HCT116 (cell line): ENCODE measurements around the gene MIGA1. TPM values are rescaled to one million over a fixed set of nuclear protein-coding genes. Genes with fewer than 3 reads are reported as not detected.

Experiments
- ATAC-seq: fragments of 200-7000 bp; cut with Tn5 transposase; 2 replicates; pipeline ENCODE4 v1.9.1; 2020; ENCODE audit warnings: mild to moderate bottlenecking, moderate library complexity
- BruUV-seq: library from RNA; stranded (reverse); fragments of 400-500 nt; replicated peaks from 2 replicates; lab custom pipeline; 2021; lab: Mats Ljungman, UMichigan
- CTCF ChIA-PET: fragments of 300-600 bp; sonication (Branson Sonifier 250); formaldehyde crosslinking; loops from one replicate; lab custom pipeline; 2021; ENCODE audit warnings: antibody characterized with exemption; lab: Charles Lee
- POLR2A ChIA-PET: fragments of 300-600, 350-600 bp; sonication (Branson Sonifier 250); formaldehyde crosslinking; loops from one replicate; lab custom pipeline; 2021; ENCODE audit warnings: antibody characterized with exemption; lab: Charles Lee
- RAD21 ChIA-PET, 2 experiments: fragments of 300-600 bp; sonication (Branson Sonifier 250); formaldehyde crosslinking; loops; one replicate each; lab custom pipeline; 2023; ENCODE audit warnings: low total read pairs in 2 of 2; ENCODE audit not compliant: uncharacterized antibody in 2 of 2, unreplicated experiment in 2 of 2, low non-redundant PET in 1 of 2; lab: Charles Lee
- DNase-seq: peaks from one replicate; pipeline ENCODE4 v3.0.0-alpha.2; 2010; ENCODE audit warnings: low read depth, low spot score
- H2AFZ ChIP-seq: fragments of 200-600 bp; shearing (Covaris generic), sonication (generic); 2 replicates; pipeline ENCODE4 v1.6.1; 2017; ENCODE audit warnings: low read depth, mixed run types, mixed read lengths, antibody characterized with exemption, low read length; ENCODE audit not compliant: poor library complexity, severe bottlenecking
- H3K27ac ChIP-seq: 2 replicates; pipeline ENCODE4 v1.5.1; 2012; ENCODE audit warnings: low read depth, low read length
- H3K27me3 ChIP-seq: fragments of 200-600 bp; sonication (generic); 2 replicates; pipeline ENCODE4 v1.6.1; 2016; ENCODE audit warnings: mixed run types, low read length, mixed read lengths; ENCODE audit not compliant: insufficient read depth
- H3K36me3 ChIP-seq, 2 experiments: fragments of 200-500 bp in 1 of 2; fragments of 200-600 bp in 1 of 2; sonication (Bioruptor generic) in 1 of 2; sonication (generic) in 1 of 2; 2 replicates each; pipeline versions ENCODE4 v1.5.1 to v1.6.1; 2014 to 2016; ENCODE audit warnings: low read length in 2 of 2, inconsistent platforms in 1 of 2, mixed read lengths in 1 of 2, mixed run types in 1 of 2; ENCODE audit not compliant: insufficient read depth in 2 of 2, control insufficient read depth in 1 of 2
- H3K4me1 ChIP-seq, 2 experiments: fragments of 200-600 bp in 1 of 2; sonication (generic) in 1 of 2; 2 replicates each; pipeline versions ENCODE4 v1.5.1 to v1.6.1; 2012 to 2017; ENCODE audit warnings: low read length in 2 of 2, inconsistent platforms in 1 of 2, mild to moderate bottlenecking in 1 of 2, mixed read lengths in 1 of 2, mixed run types in 1 of 2, moderate library complexity in 1 of 2; ENCODE audit not compliant: insufficient read depth in 2 of 2, control insufficient read depth in 1 of 2
- H3K4me2 ChIP-seq: fragments of 200-600 bp; sonication (generic); 2 replicates; pipeline ENCODE4 v1.6.1; 2017; ENCODE audit warnings: mixed run types, low read length, mixed read lengths
- H3K4me3 ChIP-seq, 2 experiments: fragments of 200-600 bp in 1 of 2; sonication (generic) in 1 of 2; replicated peaks in 1 of 2; 2 replicates each; pipeline ENCODE4 v1.5.1; 2011 to 2016; ENCODE audit warnings: low read length in 2 of 2, control low read depth in 1 of 2, low read depth in 1 of 2, mild to moderate bottlenecking in 1 of 2, mixed read lengths in 1 of 2, mixed run types in 1 of 2
- H3K79me2 ChIP-seq: fragments of 200-600 bp; sonication (generic); 2 replicates; pipeline ENCODE4 v1.6.1; 2017; ENCODE audit warnings: mild to moderate bottlenecking, mixed run types, low read length, moderate library complexity, mixed read lengths; ENCODE audit not compliant: insufficient read depth
- H3K9ac ChIP-seq: fragments of 200-600 bp; sonication (generic); 2 replicates; pipeline ENCODE4 v1.6.1; 2016; ENCODE audit warnings: low read length, mixed read lengths
- H3K9me2 ChIP-seq: fragments of 200-600 bp; sonication (generic), shearing (Covaris generic); 2 replicates; pipeline ENCODE4 v1.6.1; 2017; ENCODE audit warnings: mixed run types, mild to moderate bottlenecking, moderate library complexity; ENCODE audit not compliant: insufficient read depth
- H3K9me3 ChIP-seq, 2 experiments: fragments of 200-500 bp in 1 of 2; fragments of 200-600 bp in 1 of 2; sonication (Bioruptor generic) in 1 of 2; sonication (generic) in 1 of 2; 2 replicates each; pipeline ENCODE4 v1.6.1; 2014 to 2017; ENCODE audit warnings: low read length in 2 of 2, mixed read lengths in 2 of 2, inconsistent platforms in 1 of 2, low read depth in 1 of 2, mild to moderate bottlenecking in 1 of 2, mixed run types in 1 of 2, moderate library complexity in 1 of 2; ENCODE audit not compliant: control insufficient read depth in 1 of 2, insufficient read depth in 1 of 2
- H4K20me1 ChIP-seq: fragments of 200-600 bp; sonication (generic), shearing (Covaris generic); 2 replicates; pipeline ENCODE4 v1.6.1; 2017; ENCODE audit warnings: mixed run types, mild to moderate bottlenecking, moderate library complexity; ENCODE audit not compliant: insufficient read depth
- ATF3 ChIP-seq: IDR thresholded peaks from 2 replicates; pipeline ENCODE4 v1.6.1; 2012
- CBX3 ChIP-seq: IDR thresholded peaks from 2 replicates; pipeline ENCODE4 v1.6.1; 2012; ENCODE audit warnings: low read depth
- CTCF ChIP-seq, 3 experiments: fragments of 200-600 bp in 1 of 3; sonication (generic) in 1 of 3; IDR thresholded peaks in 2 of 3; conservative IDR thresholded peaks in 1 of 3; 2 replicates each; pipeline ENCODE4 v1.5.1; 2012 to 2017; ENCODE audit warnings: low read depth in 2 of 3, low read length in 2 of 3, antibody characterized with exemption in 1 of 3, borderline replicate concordance in 1 of 3, control low read depth in 1 of 3, mild to moderate bottlenecking in 1 of 3, mixed read lengths in 1 of 3, mixed run types in 1 of 3, moderate library complexity in 1 of 3; ENCODE audit not compliant: insufficient read depth in 1 of 3
- EGR1 ChIP-seq: IDR thresholded peaks from 2 replicates; pipeline ENCODE4 v1.6.1; 2012; ENCODE audit warnings: low read depth
- ELF1 ChIP-seq: IDR thresholded peaks from 2 replicates; pipeline ENCODE4 v1.6.1; 2012; ENCODE audit warnings: low read depth, borderline replicate concordance
- POLR2A ChIP-seq: IDR thresholded peaks from 2 replicates; pipeline ENCODE4 v1.7.0; 2011; ENCODE audit warnings: borderline replicate concordance; ENCODE audit not compliant: insufficient read depth, insufficient read length; ENCODE audit errors: extremely low read depth
- POLR2AphosphoS5 ChIP-seq: IDR thresholded peaks from 2 replicates; pipeline ENCODE4 v1.6.1; 2011; ENCODE audit warnings: mild to moderate bottlenecking, low read depth, low read length, moderate library complexity
- SIN3A ChIP-seq: IDR thresholded peaks from 2 replicates; pipeline ENCODE4 v1.6.1; 2012; ENCODE audit warnings: low read depth
- SP1 ChIP-seq: IDR thresholded peaks from 2 replicates; pipeline ENCODE4 v1.6.1; 2012; ENCODE audit warnings: low read depth
- SRF ChIP-seq: IDR thresholded peaks from 2 replicates; pipeline ENCODE4 v1.6.1; 2012; ENCODE audit warnings: low read depth
- TCF7L2 ChIP-seq: IDR thresholded peaks from 2 replicates; pipeline ENCODE4 v1.7.0; 2011; ENCODE audit warnings: borderline replicate concordance, inconsistent platforms; ENCODE audit not compliant: insufficient read depth, insufficient read length; ENCODE audit errors: extremely low read depth
- YY1 ChIP-seq: IDR thresholded peaks from 2 replicates; pipeline ENCODE4 v1.6.1; 2011; ENCODE audit warnings: low read length, low read depth, moderate library complexity, mild to moderate bottlenecking; ENCODE audit not compliant: insufficient replicate concordance; ENCODE audit errors: extremely low read depth
- ZBTB33 ChIP-seq: IDR thresholded peaks from 2 replicates; pipeline ENCODE4 v1.6.1; 2011; ENCODE audit warnings: mild to moderate bottlenecking, low read length, moderate library complexity; ENCODE audit not compliant: insufficient replicate concordance; ENCODE audit errors: extremely low read depth
- ZFX ChIP-seq: fragments of 450-650 bp; IDR thresholded peaks from 2 replicates; pipeline ENCODE4 v1.6.1; 2017
- ZNF274 ChIP-seq: fragments of 200-500 bp; sonication (Bioruptor generic); IDR thresholded peaks from 2 replicates; pipeline ENCODE4 v1.6.1; 2014; ENCODE audit warnings: mild to moderate bottlenecking, low read depth, low read length, inconsistent platforms
- intact Hi-C: fragments of 100-400 bp; cut with micrococcal nuclease; formaldehyde crosslinking; loops from 2 replicates; pipeline ENCODE4 v1.10.0; 2022
- total RNA-seq: library from RNA; stranded (reverse); gene quantifications from one replicate; pipeline ENCODE4 v1.2.1, GENCODE V29; 2021; ENCODE audit not compliant: unreplicated experiment

Gene MIGA1
- total RNA-seq, 1 experiment from 2014 or later, result 9.6 TPM

GRCh38 chr1:77757603-77758002 lies 21.8 kb upstream of the MIGA1 start (continued):
- TF ChIP-seq SRF (no peak), SIN3A (no peak), SP1 (no peak), POLR2A (no peak)
- TF ChIP-seq, all 23 proteins: peak for 0

DNA sequence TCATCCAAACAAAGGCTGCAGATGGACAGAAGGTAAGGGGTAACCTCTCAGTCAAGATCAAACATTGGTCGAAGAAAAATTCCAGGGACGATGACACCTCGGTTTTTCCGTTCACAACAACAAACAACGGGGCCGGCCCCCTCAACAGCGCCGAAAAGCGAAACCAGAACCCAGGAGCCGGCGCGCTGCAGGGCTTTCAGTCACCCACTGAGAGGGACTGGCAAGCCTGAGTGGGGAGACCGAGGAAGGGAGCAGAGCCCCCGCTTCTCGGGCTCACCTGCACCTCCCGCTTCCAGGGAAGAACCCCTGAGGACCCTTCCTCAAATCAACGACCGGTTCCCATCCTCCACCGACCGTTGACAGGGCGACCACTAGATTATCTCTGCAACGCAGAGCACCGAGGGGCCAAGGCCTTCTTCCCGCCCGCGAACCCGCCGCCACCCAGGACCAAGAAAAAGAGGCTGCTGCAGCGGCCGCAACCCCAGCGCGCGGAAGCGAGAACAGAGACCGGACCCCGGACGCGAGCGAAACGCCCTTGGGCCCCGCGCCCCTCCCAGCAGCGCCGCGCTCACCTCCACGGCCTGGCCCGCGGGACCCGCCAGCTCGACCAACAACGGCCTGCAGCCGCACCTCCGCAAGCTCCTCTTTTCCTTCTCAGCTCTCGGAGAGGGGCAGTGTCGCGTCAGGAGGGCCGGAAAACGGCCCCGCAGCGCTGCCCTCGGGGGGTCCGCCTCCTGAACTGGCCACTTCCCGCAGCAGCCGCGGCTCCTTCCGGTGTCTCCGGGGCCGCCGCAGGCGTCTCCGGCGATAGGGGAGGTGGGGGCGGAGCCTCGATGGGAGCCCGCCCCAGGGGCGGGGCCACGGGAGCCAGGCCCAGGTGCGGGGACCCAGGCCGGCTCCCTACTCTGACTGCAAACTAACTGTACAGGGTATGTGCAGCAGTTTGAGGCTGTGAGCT lies 20.1 kb upstream of the MIGA1 start, which contains the start of gene USP33:
Gene USP33, minus strand, starts transcription at position 782 of the 958 bp plus-strand sequence. CDS start 18,155 bp downstream, outside the sequence.
- no peak for TF ChIP-seq CTCF (IDR thresholded peaks at IDR 0.05 in 2 of 3, conservative IDR thresholded peaks at IDR 0.05 in 1 of 3; ENCODE audit: borderline replicate concordance in 1 of 3, insufficient read depth in 1 of 3, low read depth in 2 of 3, low read length in 2 of 3)
- peak; percentile 50 for TF ChIP-seq POLR2A
- TF ChIP-seq YY1, result peak; percentile 55
- TF ChIP-seq ZNF274, result no peak
- 0 out of 2 replicates have a peak, but pooled peaks have one; percentile 58 for TF ChIP-seq EGR1
- no peak for TF ChIP-seq ZBTB33
- peak; percentile 87 for TF ChIP-seq ZFX
- TF ChIP-seq ELF1, result peak; percentile 58
- TF ChIP-seq SP1, result peak; percentile 18; the same call in 1 of the 2 replicates
- TF ChIP-seq ATF3, result no peak
- TF ChIP-seq CBX3, result no peak; the same call in 1 of the 2 replicates
- peak; percentile 93 for TF ChIP-seq POLR2AphosphoS5
- peak; percentile 63; the same call in 1 of the 2 replicates for TF ChIP-seq SIN3A
- TF ChIP-seq TCF7L2, result peak; percentile 22
- Histone ChIP-seq H3K79me2 (peaks cover 52% of the 10 kb centered on the region), H3K27ac (peak within 1 kb of the TSS; percentile 84), H4K20me1 (no peaks in the 10 kb centered on the region), H3K9me2 (no peaks in the 10 kb centered on the region), H3K4me2 (peak within 1 kb of the TSS; percentile 74), H2AFZ (peak within 1 kb of the TSS; percentile 98), H3K4me3 (peak within 1 kb of the TSS; percentile 88 to 92), H3K27me3 (no peaks in the 10 kb centered on the region), H3K36me3 (no peaks in the 10 kb centered on the region), H3K9ac (peak within 1 kb of the TSS; percentile 83), H3K9me3 (no peaks in the 10 kb centered on the region), H3K4me1 (peaks cover 6 to 23% of the 10 kb centered on the region in 2 experiments)
- POLR2A ChIA-PET, result no interaction called here
- ATAC-seq, result peak; percentile 97
- RAD21 ChIA-PET, result no interaction called here
- intact Hi-C loops, result no loop called here
- no TSS peak for BruUV-seq
- peak; percentile 60 for DNase-seq
- CTCF ChIA-PET, result no interaction called here
